ENCODE measurements around the gene KYAT1. TPM values are rescaled to one million over a fixed set of nuclear protein-coding genes. Genes with fewer than 3 reads are reported as not detected.

Gene KYAT1
- total and polyA plus RNA-seq, 2 of the 13 experiments (the other 11 are each of a cell fraction or from before 2014, with no cell fraction given), result 9.2 to 46.5 TPM

DNA sequence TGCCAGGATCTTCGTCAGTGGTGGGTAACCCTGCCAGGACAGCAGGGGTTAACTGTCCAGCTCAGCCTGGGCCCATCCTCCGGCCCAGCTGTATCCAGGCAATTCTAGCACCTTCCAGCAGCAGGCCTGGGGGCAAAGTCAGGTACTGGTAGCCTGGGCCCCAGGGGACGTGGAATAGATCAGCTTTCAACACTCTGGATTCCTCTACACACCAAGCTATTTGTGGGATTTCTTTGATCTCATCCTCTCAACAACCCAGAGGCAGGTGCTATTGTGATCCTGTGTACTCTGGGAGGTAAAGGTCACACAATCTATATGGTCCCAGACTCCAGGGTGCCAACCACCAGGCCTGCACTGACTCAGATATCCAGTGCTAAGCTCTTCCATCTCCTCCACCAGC is 43.4 kb downstream of the KYAT1 start (continued):
- TF ChIP-seq HBP1 (CRISPR knock-in tag; IDR thresholded peaks at IDR 0.05; ENCODE audit: low read depth), result no peak
- peak; percentile 66; the same call in 1 of the 2 replicates for TF ChIP-seq FOXO1 (CRISPR knock-in tag; IDR thresholded peaks at IDR 0.05)
- no peak for TF ChIP-seq POGZ (CRISPR knock-in tag; IDR thresholded peaks at IDR 0.05)
- no peak for TF ChIP-seq TSC22D2 (CRISPR knock-in tag; IDR thresholded peaks at IDR 0.05; ENCODE audit: borderline replicate concordance)
- TF ChIP-seq RELA (CRISPR knock-in tag; IDR thresholded peaks at IDR 0.05), result no peak
- peak; percentile 59 for TF ChIP-seq CREM (IDR thresholded peaks at IDR 0.05)
- no peak for TF ChIP-seq CREM (CRISPR knock-in tag; IDR thresholded peaks at IDR 0.05)
- TF ChIP-seq MEIS1 (CRISPR knock-in tag; IDR thresholded peaks at IDR 0.05; ENCODE audit: borderline replicate concordance), result no peak
- no peak for TF ChIP-seq ZSCAN22 (CRISPR knock-in tag; IDR thresholded peaks at IDR 0.05)
- TF ChIP-seq ZNF264 (CRISPR knock-in tag; IDR thresholded peaks at IDR 0.05), result no peak
- no peak for TF ChIP-seq THYN1 (CRISPR knock-in tag; IDR thresholded peaks at IDR 0.05; ENCODE audit: borderline replicate concordance, low read depth)
- TF ChIP-seq MBNL3 (CRISPR knock-in tag; conservative IDR thresholded peaks at IDR 0.05), result no peak
- peak; percentile 63; the same call in 1 of the 2 replicates for TF ChIP-seq ZNF709 (CRISPR knock-in tag; IDR thresholded peaks at IDR 0.05)
- peak; percentile 35; the same call in 1 of the 2 replicates for TF ChIP-seq ZMYM4 (CRISPR knock-in tag; IDR thresholded peaks at IDR 0.05)
- TF ChIP-seq, protein P1, sequence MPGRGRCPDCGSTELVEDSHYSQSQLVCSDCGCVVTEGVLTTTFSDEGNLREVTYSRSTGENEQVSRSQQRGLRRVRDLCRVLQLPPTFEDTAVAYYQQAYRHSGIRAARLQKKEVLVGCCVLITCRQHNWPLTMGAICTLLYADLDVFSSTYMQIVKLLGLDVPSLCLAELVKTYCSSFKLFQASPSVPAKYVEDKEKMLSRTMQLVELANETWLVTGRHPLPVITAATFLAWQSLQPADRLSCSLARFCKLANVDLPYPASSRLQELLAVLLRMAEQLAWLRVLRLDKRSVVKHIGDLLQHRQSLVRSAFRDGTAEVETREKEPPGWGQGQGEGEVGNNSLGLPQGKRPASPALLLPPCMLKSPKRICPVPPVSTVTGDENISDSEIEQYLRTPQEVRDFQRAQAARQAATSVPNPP (CRISPR knock-in tag; IDR thresholded peaks at IDR 0.05), result no peak
- TF ChIP-seq NFE2 (CRISPR knock-in tag; IDR thresholded peaks at IDR 0.05), result no peak
- TF ChIP-seq ZNF205 (CRISPR knock-in tag; IDR thresholded peaks at IDR 0.05), result no peak
- TF ChIP-seq SMYD3 (CRISPR knock-in tag; IDR thresholded peaks at IDR 0.05), result peak; percentile 70; the same call in 1 of the 2 replicates
- no peak for TF ChIP-seq SRSF1 (optimal IDR thresholded peaks at IDR 0.05; ENCODE audit: low read depth, low read length)
- TF ChIP-seq ZNF652 (CRISPR knock-in tag; IDR thresholded peaks at IDR 0.05; ENCODE audit: borderline replicate concordance, low read depth), result peak; percentile 94
- TF ChIP-seq SMC3 (IDR thresholded peaks at IDR 0.05; ENCODE audit: low read length), result no peak
